Measurements from ENCODE around the gene DPM2.

DNA sequence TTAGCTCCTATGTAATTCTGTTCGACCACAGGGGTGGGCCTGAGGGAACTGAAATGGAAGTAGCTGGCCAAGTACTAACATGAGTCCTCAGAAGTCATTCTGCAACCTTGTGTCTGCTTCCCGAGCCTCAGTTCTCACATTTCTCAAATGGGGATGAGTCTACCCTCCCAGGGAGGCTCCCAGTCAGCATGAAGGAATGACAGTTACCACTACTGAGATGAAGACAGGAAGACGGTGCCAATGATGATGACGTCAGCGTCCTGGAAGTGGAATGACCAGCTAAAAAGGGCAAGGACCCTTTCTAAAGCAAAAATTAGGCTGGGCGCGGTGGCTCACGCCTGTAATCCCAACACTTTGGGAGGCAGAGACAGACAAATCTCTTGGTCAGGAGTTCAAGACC, 13.9 kb downstream of the DPM2 start:
- TF ChIP-seq, protein P1, sequence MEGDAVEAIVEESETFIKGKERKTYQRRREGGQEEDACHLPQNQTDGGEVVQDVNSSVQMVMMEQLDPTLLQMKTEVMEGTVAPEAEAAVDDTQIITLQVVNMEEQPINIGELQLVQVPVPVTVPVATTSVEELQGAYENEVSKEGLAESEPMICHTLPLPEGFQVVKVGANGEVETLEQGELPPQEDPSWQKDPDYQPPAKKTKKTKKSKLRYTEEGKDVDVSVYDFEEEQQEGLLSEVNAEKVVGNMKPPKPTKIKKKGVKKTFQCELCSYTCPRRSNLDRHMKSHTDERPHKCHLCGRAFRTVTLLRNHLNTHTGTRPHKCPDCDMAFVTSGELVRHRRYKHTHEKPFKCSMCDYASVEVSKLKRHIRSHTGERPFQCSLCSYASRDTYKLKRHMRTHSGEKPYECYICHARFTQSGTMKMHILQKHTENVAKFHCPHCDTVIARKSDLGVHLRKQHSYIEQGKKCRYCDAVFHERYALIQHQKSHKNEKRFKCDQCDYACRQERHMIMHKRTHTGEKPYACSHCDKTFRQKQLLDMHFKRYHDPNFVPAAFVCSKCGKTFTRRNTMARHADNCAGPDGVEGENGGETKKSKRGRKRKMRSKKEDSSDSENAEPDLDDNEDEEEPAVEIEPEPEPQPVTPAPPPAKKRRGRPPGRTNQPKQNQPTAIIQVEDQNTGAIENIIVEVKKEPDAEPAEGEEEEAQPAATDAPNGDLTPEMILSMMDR (IDR thresholded peaks at IDR 0.05; ENCODE audit: borderline replicate concordance, extremely low read depth, low read length, poor library complexity, severe bottlenecking), result no peak
- TF ChIP-seq EZH2 (IDR thresholded peaks at IDR 0.05; ENCODE audit: borderline replicate concordance, low read depth, low read length, severe bottlenecking), result no peak

All from DND-41 (cell line).